ENCODE results near the gene IDI1.
A peak's percentile ranks its signal among the peaks of the same experiment; 100 is the strongest.

GRCh38 chr10:1036341-1036791 is 12.6 kb downstream of the IDI1 start:
- TF ChIP-seq POLR2A (IDR thresholded peaks at IDR 0.05; ENCODE audit: low read depth, low read length) (0 out of 2 replicates have a peak, but pooled peaks have one; percentile 22), POLR2AphosphoS5 (IDR thresholded peaks at IDR 0.05; ENCODE audit: low read depth, low read length) (0 out of 2 replicates have a peak, but pooled peaks have one; percentile 26)
